ENCODE results near the gene TAPT1. TPM values are rescaled to one million over a fixed set of nuclear protein-coding genes. Genes with fewer than 3 reads are reported as not detected.

Gene TAPT1
- total RNA-seq, 1 experiment from 2014 or later = 13.8 TPM

DNA sequence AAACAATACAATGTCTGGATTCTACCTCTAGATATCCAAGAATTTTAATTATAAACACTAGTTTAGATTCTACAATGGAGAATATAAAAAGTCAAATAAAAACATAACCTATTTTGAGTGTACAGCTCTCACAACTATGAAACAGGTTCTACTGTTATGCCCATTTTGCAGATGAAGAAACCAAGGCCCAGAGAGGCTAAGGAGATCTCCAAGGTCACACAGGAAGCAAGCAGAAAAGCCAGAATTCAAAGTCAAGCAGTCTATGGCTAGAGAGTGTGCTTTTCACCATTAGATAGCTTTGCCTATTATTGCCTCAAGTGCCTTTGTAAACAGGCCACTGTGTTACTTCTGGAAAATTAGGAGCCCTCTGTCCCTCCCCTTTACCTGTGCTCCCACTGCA lies 7.3 kb downstream of the TAPT1 start:
- TF ChIP-seq EZH2 (IDR thresholded peaks at IDR 0.05; ENCODE audit: low read depth) = no peak
- TF ChIP-seq, protein P1, sequence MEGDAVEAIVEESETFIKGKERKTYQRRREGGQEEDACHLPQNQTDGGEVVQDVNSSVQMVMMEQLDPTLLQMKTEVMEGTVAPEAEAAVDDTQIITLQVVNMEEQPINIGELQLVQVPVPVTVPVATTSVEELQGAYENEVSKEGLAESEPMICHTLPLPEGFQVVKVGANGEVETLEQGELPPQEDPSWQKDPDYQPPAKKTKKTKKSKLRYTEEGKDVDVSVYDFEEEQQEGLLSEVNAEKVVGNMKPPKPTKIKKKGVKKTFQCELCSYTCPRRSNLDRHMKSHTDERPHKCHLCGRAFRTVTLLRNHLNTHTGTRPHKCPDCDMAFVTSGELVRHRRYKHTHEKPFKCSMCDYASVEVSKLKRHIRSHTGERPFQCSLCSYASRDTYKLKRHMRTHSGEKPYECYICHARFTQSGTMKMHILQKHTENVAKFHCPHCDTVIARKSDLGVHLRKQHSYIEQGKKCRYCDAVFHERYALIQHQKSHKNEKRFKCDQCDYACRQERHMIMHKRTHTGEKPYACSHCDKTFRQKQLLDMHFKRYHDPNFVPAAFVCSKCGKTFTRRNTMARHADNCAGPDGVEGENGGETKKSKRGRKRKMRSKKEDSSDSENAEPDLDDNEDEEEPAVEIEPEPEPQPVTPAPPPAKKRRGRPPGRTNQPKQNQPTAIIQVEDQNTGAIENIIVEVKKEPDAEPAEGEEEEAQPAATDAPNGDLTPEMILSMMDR (conservative IDR thresholded peaks at IDR 0.05) = no peak
- DNase-seq = no peak
- no TSS peak for BruUV-seq (replicated peaks)
- H3K4me2 ChIP-seq = no peak overlapping the region
- CTCF ChIA-PET = interaction anchor here (1.2 kb wide), 1 partner anchor 13 kb away, joined by 3 read pairs; no protein-coding TSS in a partner anchor
- H3K79me2 ChIP-seq (ENCODE audit: low read depth) = peaks cover 15% of the 10 kb centered on the region
- H3K27me3 ChIP-seq (ENCODE audit: insufficient read depth, low read depth) = no peaks in the 10 kb centered on the region
- no peaks in the 10 kb centered on the region for H3F3A ChIP-seq (ENCODE audit: insufficient read depth, low read depth)
- no peak overlapping the region for H3K4me3 ChIP-seq
- no peaks in the 10 kb centered on the region for H4K20me1 ChIP-seq (ENCODE audit: insufficient read depth)
- H3K9me2 ChIP-seq (ENCODE audit: insufficient read depth) = no peaks in the 10 kb centered on the region
- intact Hi-C loops (cut with micrococcal nuclease; ENCODE audit: unreplicated experiment) = no loop called here
- H3K27ac ChIP-seq = no peak overlapping the region
- no peaks in the 10 kb centered on the region for H3K9me3 ChIP-seq (ENCODE audit: insufficient read depth, low read depth)
- peaks cover 2% of the 10 kb centered on the region; the same call in 1 of the 2 replicates for H3K4me1 ChIP-seq (replicated peaks; ENCODE audit: insufficient read depth)
- H3K36me3 ChIP-seq (ENCODE audit: low read depth) = no peaks in the 10 kb centered on the region
- POLR2A ChIA-PET (ENCODE audit: unreplicated experiment) = no interaction called here
- H2AFZ ChIP-seq = no peak overlapping the region

DNA sequence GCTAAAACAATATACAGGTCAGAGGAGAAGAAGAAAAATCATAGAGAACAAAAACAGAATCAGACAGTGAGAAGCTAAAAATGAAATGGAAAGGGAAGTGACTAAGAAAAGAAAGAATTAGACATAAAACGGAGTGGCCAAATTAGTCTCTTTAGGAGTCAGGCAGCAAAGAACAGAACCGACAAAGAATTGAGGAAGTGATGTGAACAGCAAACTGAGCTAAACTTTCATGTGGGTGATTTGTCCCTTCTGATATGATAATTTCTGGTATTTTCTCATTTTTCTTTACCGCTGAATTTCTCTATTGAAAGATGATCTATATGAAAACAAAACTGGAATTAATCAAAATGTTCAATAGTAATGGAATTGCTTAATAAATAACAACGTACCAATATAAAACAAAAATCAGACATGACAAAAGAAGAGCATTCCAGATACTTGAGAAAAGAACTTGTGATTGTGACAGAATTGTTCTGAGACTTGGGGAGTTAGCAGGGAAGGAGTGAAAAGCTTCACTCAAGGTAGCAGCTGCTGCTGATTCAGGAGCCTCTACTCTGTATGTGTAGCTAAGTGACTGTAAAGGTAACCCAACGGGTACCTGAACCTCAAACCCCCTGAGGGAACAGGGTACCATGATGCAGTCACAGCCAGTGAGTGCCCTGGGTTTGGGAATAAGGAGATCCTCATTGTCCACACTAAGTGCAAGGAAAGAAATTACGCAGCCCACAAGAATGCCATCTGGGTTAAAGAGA lies 8.8 kb downstream of the TAPT1 start:
- intact Hi-C loops (cut with micrococcal nuclease; ENCODE audit: unreplicated experiment) = no loop called here
- no TSS peak for BruUV-seq (replicated peaks)

DNA sequence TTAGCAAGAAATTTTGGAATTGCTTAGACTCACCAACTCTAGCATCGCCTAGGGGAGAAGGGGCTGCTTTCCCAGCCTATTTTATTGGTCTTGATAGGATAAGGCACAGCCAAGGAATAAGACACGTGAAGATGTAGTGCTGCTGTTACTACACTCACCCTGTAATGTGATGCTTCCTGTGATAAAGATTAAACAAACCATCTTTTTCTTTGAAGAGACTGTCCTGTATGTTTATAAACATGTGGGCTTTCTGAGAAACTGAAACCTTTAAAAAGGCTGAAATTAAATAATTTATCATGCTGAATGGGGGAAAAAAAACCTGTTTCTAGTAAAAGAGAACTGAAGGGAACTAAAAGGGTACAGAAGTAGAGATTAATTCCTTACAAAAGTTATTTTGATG lies 13.2 kb downstream of the TAPT1 start:
- CTCF ChIA-PET = no interaction called here
- H2AFZ ChIP-seq = no peak overlapping the region
- H3K9me2 ChIP-seq (ENCODE audit: insufficient read depth) = no peaks in the 10 kb centered on the region
- H3K79me2 ChIP-seq (ENCODE audit: low read depth) = no peaks in the 10 kb centered on the region
- no peak overlapping the region for H3K27ac ChIP-seq
- H3K4me1 ChIP-seq (replicated peaks; ENCODE audit: insufficient read depth) = no peaks in the 10 kb centered on the region
- no peaks in the 10 kb centered on the region for H4K20me1 ChIP-seq (ENCODE audit: insufficient read depth)
- TF ChIP-seq EZH2 (IDR thresholded peaks at IDR 0.05; ENCODE audit: low read depth) = no peak
- TF ChIP-seq, protein P1 (conservative IDR thresholded peaks at IDR 0.05) = no peak
- no peaks in the 10 kb centered on the region for H3K9me3 ChIP-seq (ENCODE audit: insufficient read depth, low read depth)
- no peaks in the 10 kb centered on the region for H3K36me3 ChIP-seq (ENCODE audit: low read depth)
- no peaks in the 10 kb centered on the region for H3F3A ChIP-seq (ENCODE audit: insufficient read depth, low read depth)
- H3K27me3 ChIP-seq (ENCODE audit: insufficient read depth, low read depth) = no peaks in the 10 kb centered on the region
- H3K4me3 ChIP-seq = no peak overlapping the region
- no peak for DNase-seq
- intact Hi-C loops (cut with micrococcal nuclease; ENCODE audit: unreplicated experiment) = no loop called here
- POLR2A ChIA-PET (ENCODE audit: unreplicated experiment) = no interaction called here
- no TSS peak for BruUV-seq (replicated peaks)
- no peak overlapping the region for H3K4me2 ChIP-seq

More for the DNA sequence above, 8.8 kb downstream of the TAPT1 start:
- Histone ChIP-seq H3K36me3 (ENCODE audit: low read depth) (no peaks in the 10 kb centered on the region), H4K20me1 (ENCODE audit: insufficient read depth) (no peaks in the 10 kb centered on the region), H3K4me2 (no peak overlapping the region), H3K4me1 (replicated peaks; ENCODE audit: insufficient read depth) (no peaks in the 10 kb centered on the region), H3K9me3 (ENCODE audit: insufficient read depth, low read depth) (no peaks in the 10 kb centered on the region), H3K4me3 (no peak overlapping the region), H3K27ac (no peak overlapping the region), H3K27me3 (ENCODE audit: insufficient read depth, low read depth) (no peaks in the 10 kb centered on the region), H3K79me2 (ENCODE audit: low read depth) (peaks cover under 1% of the 10 kb centered on the region; the same call in 1 of the 2 replicates), H2AFZ (no peak overlapping the region), H3K9me2 (ENCODE audit: insufficient read depth) (no peaks in the 10 kb centered on the region), H3F3A (ENCODE audit: insufficient read depth, low read depth) (no peaks in the 10 kb centered on the region)
- DNase-seq = no peak
- CTCF ChIA-PET = no interaction called here
- POLR2A ChIA-PET (ENCODE audit: unreplicated experiment) = no interaction called here
- TF ChIP-seq EZH2 (IDR thresholded peaks at IDR 0.05; ENCODE audit: low read depth) = no peak
- TF ChIP-seq, protein P1 (conservative IDR thresholded peaks at IDR 0.05) = no peak

Measured in PC-9 (cell line).